ENCODE data around the gene TNFRSF1B.
"Not testable (repeated sequence)": the region's sequence is repeated elsewhere in the genome, so short reads cannot be mapped to it uniquely, and the experiment has no call there.

TNFRSF1B gene

DNA sequence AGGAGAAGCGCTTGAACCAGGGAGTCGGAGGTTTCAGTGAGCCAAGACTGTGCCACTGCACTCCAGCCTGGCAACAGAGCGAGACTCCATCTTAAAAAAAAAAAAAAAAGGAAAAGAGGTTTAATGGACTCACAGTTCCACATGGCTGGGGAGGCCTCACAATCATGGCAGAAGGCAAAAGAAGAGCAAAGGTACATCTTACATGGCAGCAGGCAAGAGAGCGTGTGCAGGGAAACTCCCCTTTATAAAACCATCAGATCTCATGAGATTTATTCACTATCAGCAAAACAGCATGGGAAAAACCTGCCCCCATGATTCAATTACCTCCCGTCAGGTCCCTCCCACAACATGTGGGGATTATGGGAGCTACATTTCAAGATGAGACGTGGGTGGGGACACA, 57.3 kb downstream of the TNFRSF1B start:
- not testable (repeated sequence) for DNase-seq

DNA sequence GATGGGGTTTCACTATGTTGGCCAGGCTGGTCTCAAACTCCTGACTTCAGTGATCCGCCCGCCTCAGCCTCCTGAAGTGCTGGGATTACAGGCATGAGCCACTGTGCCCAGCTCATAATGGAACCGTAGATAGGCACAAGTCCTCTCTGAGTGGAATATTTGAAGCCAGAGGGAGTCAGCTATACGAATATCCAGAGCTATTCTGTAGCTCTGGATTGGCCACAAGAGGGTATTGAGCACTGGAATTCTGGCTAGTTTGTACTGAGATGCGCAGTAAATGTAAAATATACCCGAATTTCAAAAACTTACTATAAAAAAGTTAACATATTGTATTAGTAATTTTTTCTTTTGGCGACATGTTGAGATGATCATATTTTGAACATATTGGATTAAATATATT, 62.2 kb downstream of the TNFRSF1B start:
- DNase-seq: no peak

DNA sequence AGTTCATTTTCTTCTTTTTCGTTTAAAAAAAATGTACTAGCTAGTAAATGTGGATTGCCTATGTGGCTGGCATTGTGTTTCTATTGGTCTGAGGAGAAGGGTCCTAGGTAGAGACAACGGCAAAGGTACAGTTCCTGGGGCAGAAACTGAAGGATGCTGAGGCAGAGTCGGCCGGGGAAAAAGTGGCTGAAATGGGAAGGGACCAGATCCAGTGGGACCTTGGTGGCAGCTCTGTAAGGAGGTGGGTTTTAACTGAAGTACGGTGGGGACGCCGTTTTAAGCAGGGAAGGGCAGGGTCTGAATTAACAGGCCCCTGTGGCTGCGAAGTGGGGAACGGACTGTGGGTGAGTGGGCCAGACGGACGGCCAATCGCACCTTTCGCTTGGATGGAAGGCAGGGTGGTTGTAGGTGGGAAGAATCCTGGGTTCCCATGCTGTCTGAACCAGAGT, 62.6 kb downstream of the TNFRSF1B start:
- no peak for DNase-seq

DNA sequence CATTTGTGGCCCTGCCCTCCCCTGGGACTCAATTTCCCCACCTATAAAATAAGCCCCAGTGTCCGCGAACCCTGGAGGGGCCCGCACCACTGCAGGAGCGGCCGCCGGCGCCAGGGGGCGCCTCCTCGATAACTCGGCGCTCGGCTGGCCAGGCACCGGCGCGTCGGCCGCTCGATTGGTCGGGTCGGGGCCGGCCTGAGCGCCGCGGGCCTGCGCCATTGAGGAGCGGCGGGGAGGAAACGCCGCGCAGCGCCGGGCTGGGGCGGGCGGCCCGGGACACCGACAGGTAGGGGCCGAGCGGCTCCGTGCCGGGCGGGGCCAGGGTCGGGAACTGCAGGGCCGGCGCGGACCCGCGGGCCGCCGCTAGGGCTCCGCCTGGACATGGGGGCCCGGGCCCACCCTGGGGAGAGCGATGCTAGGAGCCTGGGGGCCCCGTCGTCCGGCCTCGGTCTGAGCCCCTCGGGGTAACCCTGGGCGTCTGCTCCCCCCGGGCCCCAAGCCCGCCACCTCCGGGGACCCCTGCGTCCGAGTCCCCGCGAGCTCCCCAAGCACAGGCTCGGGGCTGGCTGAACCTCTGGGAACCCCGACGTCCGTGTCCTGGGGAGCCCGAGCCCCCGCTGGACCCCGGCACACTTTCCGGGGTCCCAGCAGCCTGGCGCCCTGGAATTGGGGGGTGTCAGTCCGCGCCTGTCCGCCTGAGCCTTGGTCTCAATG, 63.2 kb downstream of the TNFRSF1B start, which contains the start of gene VPS13D:
TSS of gene VPS13D (plus strand) at position 196 of the 714 bp plus-strand sequence. CDS start 4,237 bp downstream, outside the sequence.
- DNase-seq: peak; percentile 62

DNA sequence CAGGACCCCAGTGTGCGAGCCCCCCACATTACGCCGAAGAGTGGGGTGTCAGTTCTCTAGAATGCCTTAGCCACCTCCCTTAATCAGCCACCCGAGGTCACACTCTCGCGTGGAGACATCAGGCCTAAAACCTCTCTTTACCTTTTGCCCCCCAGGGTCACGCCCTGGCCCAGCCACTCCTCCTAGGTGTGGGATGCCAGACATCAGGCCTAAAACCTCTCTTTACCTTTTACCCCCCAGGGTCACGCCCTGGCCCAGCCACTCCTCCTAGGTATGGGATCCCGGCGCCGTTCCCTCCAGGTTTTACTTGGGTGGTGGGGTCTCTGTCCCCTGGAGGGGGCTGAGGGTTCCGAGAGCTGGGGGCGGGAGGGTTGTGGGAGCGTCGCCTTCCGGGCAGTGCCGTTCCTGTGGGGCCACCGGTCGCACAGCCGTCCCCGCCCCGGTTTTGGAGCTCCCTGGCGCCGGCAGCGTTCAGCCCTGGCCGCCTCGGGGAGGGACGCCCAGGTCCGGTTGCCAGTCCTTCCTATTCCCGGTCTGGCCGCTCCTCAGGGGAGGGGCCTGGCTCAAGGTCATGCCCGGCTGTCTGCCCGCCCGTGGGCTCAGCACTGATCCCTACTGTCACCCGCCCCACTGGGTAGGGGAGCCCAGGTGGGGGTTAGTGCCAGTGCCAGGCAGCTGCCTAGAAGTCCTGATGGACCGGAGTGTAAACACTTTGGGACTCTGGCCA, 63.9 kb downstream of the TNFRSF1B start:
- DNase-seq: peak; percentile 2

DNA sequence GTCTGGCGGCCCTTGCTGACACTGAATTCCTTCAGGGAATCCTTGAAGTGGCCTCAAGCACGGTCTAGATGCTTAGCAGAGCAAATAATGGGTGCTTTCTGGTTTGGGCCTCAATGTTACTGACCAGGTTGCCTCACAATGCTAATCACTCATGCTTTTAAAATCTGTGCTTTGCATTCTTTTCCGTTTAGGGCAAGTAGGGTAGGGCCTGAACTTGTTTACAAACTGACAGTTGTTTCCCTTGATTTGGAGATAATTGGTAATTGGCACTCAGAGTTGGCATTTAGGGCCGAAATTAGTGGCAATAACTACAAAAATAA, 64.4 kb downstream of the TNFRSF1B start:
- no peak for DNase-seq

DNA sequence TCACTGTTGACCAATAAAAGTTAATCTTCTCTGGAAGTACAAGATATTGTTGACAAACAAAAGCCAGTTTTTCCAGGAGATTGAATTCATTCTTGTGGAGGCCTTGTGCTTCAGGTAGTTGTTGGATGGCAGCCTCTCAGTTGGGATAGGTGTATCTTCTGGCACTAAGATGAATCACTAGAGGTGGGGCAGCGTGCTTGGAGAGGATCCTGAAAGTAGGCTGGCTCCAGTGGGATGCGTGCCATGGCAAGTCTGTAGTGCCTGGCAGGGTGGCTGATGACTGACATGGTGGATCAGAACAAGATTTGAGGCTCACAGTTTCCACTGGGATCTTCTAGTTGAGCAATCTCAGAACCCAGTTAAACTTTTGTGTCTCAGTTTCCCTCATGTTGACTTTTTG, 65.4 kb downstream of the TNFRSF1B start:
- no peak for DNase-seq

DNA sequence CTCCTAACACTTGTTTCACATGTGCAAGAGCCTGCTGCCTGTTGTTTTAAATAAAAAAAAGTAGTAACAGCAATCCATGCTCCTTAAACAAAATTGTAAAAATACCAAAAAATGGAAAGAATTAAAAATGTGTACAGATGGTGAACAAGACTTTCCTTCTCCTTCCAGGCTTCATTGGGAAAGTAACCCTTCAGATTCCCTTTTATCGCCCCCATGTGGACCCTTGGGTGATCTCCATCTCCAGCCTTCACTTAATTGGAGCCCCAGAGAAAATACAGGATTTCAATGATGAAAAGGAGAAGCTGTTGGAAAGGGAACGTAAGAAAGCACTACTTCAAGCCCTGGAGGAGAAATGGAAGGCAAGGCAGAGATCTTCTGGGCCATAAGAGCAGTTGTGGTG, 77.3 kb downstream of the TNFRSF1B start:
- no peak for DNase-seq

DNA sequence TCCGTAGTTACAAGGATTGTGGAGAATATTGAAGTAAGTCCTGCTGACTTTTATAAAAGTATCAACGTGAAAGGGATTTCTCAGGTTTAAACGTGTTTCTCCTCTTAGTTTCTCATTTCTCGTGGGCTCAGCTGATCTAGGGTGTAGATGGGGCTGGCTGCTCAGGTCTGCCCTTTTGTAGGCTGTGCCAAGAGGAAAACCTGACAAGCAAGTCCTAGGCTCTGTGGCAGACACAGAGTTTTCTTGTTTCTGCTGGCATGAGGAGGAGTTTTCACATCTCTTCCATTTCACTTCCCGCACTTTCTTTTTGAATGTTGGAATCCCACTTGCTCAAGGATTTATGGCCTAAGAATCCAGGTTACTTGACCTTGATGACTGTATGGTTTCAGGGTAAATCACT, 77.8 kb downstream of the TNFRSF1B start:
- no peak for DNase-seq

DNA sequence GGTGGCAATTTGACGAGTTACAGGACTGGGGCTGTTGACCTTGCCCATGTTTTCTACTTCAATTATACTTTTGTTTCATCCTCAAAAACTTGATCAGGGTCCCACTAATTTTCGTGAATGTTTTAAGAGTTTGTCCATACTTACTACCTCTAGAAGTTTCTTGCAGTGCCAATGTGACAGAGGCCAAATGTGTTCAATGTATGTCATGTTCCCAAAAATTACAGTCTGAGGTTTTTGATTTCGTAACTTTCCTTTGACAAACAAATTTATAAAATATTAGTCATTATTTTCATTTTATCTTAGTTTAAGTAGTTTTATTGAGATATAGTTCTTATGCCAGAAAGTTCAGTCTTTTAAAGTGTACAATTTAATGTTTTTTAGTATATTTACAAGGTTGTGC, 78.3 kb downstream of the TNFRSF1B start:
- DNase-seq: no peak

DNA sequence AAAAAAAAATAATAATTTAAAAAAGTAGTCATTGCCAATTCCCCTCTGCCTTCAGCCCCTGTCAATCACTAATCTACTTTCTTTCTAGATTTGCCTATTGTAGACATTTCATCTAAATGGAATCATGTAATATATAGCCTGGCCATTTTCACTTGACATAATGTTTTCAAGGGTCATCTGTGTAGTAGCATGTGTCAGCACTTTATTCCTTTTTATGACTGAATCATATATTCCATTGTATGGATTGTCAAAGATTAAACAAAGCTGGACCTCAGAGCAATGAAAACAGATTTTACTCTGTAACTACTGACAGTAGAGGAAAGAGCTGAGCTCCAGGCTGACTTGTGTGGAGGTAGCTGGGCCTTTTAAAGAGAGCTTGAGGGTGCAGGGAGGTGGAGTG, 78.9 kb downstream of the TNFRSF1B start:
- no peak for DNase-seq

DNA sequence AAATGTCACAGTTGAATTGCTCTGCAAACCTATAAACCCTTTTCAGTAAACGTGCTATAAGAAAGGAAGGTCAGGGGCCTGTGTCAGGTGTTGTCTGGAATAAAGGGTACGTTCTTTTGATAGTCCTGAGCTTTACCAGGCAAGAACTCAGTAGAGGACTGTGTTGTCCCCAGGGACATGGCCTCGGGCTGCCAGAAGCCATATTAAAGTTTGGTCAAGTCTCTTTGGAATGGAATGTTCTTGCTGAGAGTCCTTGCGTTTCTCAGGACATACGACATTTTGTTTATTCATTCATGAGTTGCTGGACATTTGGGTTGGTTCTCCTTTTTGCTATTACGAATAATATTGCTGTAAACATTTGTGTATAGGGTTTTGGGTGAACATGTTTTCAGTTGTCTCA, 79.8 kb downstream of the TNFRSF1B start:
- DNase-seq: no peak

DNA sequence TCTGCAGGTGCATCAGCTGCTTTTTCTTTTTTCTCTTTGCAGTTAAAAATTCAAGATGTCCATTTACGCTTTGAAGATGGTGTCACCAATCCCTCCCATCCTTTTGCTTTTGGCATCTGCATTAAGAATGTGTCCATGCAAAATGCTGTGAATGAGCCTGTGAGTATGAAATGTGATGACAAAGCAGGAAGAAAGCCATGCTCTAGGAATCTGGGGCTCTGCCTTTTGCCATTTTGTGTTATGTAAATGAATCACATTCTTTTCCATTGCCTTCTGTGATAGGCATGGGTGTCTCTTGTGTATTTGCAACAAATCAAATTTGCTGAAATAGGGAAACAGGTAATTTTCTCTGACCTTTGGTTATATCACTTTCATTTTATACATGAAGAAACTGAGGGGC, 82.4 kb downstream of the TNFRSF1B start:
- DNase-seq: no peak

DNA sequence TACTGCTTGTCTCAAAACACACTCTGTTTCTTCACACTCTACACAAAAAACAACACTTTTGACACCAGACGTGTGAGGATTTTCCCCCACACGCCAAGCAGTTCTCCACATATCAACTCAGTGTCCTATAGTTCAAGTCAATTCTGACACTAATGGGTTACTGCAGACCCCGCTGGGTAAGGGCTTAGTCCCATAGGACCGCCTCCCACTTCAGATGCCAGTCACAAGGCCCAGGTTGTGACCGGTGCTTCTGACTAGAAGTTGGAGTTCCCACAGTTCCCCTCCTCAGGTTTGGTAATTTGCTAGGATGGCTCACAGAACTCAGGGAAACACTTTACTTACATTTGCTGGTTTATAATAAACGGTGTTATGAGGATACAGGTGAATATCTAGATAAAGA, 83.0 kb downstream of the TNFRSF1B start:
- no peak for DNase-seq

DNA sequence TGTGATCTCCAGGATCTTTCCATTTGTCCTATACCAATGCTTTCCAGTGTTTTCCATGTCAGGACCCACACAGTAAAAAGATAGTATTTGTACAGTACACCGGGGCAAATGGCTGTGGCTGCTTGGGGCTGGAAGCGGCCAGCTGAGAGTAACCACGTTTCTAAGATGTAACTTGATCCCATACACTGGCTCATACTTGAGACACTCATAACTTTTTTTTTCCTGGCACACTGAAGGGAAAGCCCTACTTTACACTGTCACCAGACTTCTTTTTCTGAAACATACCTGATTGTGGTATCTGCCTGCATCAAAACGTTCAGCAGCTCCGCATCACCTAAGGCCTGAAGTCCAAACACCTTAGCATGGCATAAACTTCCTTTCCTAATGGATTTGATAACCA, 84.7 kb downstream of the TNFRSF1B start:
- DNase-seq: no peak

DNA sequence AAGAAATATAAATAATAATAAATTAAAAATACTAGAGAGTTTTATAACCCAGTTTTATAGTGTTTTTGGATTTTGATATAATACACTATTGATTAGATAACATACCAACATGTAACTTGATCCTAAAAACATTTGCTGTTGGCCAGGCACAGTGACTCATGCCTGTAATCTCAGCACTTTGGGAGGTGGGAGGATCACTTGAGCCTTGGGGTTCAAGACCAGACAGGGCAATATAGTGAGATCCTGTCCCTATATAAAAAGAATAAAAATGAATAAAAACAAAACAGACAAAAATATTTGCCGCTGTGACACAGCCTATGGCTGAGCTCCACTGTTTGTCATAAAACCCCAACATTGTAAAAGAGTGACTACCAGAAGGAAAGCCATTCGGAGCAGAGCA, 89.1 kb downstream of the TNFRSF1B start:
- DNase-seq: no peak

DNA sequence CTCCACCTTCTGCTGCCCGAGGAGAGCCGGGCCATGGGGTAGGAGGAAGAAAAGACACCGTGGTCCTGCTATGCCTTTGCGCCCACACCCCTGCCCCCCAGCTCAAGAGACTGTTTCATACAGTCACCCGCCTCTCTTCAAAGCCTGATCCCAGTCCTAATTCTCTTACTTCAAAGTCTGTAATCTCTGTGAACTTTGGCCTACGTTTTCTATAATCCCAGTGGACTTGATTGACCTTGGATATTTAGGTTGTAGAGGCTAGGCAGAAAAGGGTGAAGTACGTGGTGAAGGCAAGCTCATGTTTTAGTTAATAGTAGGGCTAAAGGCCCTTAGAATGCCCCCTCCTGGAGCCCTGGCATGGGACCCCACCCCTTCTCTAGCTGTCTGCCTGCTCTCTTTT, 91.5 kb downstream of the TNFRSF1B start:
- no peak for DNase-seq

Measured in NCI-H146 (cell line).